NOMO-1 treated with dmso at 0.1 percent for 144 hours (cell line): ENCODE results near the gene HAL.

Source experiments
- DNase-seq: peaks from one replicate; lab custom pipeline; 2025; ENCODE audit not compliant: unreplicated experiment; lab: John Stamatoyannopoulos, UW

HAL gene, protein sequence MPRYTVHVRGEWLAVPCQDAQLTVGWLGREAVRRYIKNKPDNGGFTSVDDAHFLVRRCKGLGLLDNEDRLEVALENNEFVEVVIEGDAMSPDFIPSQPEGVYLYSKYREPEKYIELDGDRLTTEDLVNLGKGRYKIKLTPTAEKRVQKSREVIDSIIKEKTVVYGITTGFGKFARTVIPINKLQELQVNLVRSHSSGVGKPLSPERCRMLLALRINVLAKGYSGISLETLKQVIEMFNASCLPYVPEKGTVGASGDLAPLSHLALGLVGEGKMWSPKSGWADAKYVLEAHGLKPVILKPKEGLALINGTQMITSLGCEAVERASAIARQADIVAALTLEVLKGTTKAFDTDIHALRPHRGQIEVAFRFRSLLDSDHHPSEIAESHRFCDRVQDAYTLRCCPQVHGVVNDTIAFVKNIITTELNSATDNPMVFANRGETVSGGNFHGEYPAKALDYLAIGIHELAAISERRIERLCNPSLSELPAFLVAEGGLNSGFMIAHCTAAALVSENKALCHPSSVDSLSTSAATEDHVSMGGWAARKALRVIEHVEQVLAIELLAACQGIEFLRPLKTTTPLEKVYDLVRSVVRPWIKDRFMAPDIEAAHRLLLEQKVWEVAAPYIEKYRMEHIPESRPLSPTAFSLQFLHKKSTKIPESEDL

DNA sequence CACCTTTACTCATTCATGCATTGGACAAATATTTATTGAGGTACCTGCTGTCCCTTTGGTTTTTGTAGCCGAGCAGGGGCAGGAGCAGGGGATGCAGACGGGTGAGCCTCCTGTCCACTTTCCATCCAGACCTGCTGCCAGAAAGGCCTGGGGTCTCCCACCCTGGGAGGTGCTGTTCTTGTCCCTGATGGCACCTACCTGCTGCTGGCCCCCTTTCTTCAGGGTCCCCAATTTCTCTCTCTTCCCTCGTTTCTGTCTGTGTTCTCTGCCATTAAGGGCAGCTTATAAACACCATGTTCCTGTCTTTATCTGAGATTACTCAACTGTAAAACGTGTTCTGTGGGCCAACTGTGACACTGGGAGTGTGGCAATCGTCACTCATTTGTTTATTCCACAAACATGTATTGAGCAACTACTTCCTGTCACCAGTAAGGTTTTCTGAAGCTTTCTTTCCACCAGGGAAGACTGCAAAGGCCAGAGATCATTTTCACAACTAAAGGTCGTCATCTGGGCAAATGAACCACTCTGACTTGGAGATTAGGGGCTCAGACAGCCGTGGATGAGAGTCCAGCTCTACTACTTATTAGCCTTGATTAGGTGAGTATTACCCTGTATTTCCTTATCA, at the start of gene HAL:
TSS of gene HAL (minus strand) at position 311 of the 625 bp plus-strand sequence. CDS start 434 bp downstream, outside the sequence.
- DNase-seq, result peak; percentile 75

DNA sequence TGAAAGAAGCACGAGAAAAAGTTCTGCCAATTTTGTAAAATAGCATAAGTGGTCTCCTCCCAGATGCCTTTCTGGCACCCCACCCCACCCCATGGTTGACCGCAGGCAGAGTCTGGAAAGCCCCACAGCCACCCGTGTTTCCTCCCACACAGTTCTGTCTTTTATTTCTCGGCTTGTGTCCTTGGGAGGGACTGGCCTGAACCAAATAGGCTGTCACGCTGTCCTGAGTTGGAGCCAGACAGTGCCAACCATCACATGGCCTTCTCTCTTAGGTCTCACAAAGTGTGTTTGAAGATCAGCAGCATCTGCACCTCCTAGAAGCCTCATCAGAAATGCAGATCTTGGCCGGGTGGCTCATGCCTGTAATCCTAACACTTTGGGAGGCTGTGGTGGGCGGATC, 49.4 kb upstream of the HAL start:
- DNase-seq, result no peak

DNA sequence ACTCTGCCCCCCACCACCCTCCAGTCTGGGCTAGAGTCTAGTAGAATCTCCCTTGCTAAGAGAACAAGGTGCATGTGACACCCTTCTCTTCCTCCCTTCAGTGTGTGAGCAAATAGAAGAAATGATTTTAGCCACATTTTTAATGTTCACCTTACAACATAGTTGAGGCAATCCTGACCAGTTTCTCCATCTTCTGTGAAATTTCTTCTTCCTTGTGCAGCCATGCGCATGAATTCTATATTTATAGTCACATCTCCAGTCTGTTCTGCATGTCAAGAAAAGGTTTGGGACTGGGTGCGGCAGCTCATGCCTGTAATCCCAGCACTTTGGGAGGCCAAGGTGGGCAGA, 48.8 kb upstream of the HAL start:
- DNase-seq, result no peak

DNA sequence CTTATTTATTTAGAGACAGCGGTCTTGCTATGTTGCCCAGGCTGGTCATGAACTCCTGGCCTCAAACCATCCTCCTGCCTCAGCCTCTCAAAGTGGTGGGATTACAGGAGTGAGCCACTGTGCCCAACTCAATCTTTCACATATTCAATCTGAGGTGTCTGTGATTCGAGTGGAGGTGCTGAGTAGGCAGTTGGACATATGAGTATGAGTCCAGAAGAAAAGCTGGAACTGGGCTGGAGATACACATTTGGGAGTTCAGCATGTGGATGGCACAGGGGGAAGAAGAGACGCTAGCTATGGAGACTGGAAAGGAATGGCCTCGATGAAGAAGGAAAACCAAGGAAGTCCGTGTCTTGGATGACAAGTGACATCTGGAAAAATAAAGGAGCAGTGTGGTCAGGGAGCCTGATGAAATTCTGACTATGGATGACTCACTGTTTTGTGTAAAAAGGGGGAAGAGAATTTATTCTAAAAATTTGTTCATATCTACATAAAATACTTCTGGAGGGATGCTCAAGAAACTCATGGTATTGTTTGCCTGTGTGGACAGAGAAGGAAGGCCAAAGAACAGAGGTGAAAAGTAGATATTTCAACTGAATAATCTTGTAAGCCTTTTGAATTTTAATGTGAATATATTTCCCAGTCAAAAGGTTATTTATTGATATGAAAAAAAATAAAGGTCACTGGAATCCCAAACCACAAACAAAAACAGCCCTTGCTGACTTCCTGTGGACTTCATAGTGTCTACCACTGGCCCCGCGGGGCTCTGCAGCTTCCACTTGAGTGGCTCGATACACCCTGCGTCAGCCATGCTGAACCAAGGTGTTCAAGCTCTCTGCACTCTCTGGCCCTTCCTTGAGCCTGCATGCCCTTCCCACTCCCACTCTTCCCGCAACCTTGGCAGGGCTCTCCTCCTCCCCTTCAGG, 48.1 kb upstream of the HAL start:
- DNase-seq, result no peak

- no peak for DNase-seq
These were observed 45.0 kb upstream of the HAL start for GRCh38 chr12:96041181-96041580.

GRCh38 chr12:96040305-96041133, 44.4 kb upstream of the HAL start:
- DNase-seq, result no peak

GRCh38 chr12:96039516-96039915, 43.4 kb upstream of the HAL start:
- DNase-seq, result no peak

GRCh38 chr12:96036765-96037455, 40.8 kb upstream of the HAL start:
- DNase-seq, result no peak

- DNase-seq, result peak; percentile 99
These were observed 39.4 kb upstream of the HAL start, which contains the start of gene LTA4H for GRCh38 chr12:96035283-96036236. Gene LTA4H (minus strand): TSS chr12:96035587. CDS start chr12:96035519, 68 bp downstream.

DNA sequence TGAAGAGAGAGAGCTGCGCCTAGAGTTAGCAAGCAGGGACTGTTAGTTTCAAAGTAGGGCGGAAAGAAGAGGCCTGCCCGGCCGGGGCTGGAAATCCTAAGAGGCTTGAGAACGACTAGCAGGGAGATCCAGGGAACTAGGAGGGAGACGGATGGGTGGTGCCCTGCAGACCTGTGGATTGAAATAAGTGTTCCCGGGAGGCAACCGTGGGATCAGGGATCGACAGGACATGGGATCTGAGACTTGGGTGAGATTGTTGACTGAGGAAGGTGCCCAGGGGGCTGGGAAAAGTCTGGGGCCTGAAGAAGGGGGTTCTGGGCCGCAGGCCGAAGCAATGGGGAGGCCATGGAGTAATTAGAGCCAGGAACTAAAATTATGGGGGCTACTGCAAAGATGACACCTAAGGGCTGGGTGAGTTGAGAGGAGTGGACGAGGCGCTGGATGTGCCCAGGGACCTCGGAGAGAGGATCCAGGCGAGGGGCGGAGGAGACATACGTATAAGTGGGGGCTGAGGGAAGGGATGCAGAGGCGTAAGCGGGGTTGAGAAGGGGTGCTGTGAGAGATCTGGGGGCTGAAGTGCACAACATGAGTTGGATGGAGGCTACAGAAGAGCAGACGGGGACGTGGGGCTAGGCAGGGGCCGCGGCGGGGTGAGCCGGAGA, 38.6 kb upstream of the HAL start:
- no peak for DNase-seq

GRCh38 chr12:96033549-96034389, 37.6 kb upstream of the HAL start:
- no peak for DNase-seq

DNA sequence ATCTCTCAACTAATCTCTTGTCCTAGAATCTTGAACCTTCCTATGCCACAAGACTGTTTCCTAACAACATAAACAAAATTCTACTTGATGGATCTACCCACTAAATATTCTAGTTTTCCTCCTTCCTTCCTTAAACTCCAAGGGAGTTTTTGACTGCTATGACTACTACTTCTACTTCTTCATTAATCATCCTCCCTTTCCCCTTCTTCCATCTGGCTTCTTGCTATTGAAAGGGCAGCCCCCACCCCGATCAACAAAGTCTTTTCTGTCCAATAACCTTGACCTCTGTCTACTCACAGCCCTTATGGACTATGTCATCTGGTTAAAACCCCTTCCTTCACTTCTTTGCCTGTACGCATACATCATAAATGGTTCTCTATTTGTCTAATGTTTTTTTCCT, 33.7 kb upstream of the HAL start:
- DNase-seq, result no peak

DNA sequence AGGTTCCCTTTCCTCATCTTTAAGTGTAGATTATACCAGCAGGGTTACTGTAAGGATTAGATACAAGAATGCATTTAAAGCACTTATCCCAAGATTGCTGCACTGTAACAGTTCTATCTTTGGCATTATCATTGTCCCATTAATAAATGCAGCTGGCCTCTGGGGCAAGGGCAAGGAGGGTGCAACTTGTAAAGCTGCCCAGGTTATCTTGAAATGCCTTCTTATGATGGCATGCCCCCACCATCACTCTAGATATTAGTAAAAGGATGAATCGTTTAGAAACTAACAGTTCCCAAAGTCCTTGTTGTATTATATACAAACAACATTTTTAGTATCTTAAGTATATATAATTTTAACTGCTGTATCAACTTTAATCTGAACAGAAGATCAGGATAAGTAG, 32.4 kb upstream of the HAL start:
- no peak for DNase-seq

- DNase-seq, result no peak
These were observed 30.2 kb upstream of the HAL start for GRCh38 chr12:96026331-96026730.

GRCh38 chr12:96025518-96025917, 29.4 kb upstream of the HAL start:
- DNase-seq, result no peak

- peak; percentile 80 for DNase-seq
These were observed 24.3 kb upstream of the HAL start for GRCh38 chr12:96020314-96021003.
